Uterus (tissue), 4 donors: Measurements from ENCODE around the gene TRIO. TPM values are rescaled to one million over a fixed set of nuclear protein-coding genes. Genes with fewer than 3 reads are reported as not detected.

Experiments used
- DNase-seq, 2 donors: peaks; one replicate each; pipeline ENCODE4 v3.0.0-alpha.2; 2019 to 2020
- H3K27ac ChIP-seq, 2 donors: fragments of 200-600 bp; sonication (generic); 1 replicate in 1 of 2; 2 replicates in 1 of 2; pipeline ENCODE4 v1.5.1; 2016 to 2018
- H3K27me3 ChIP-seq, 2 donors: fragments of 200-600 bp; sonication (generic); one replicate each; pipeline ENCODE4 v1.5.1; 2018 to 2019; ENCODE audit warnings: control low read depth in 1 of 2
- H3K36me3 ChIP-seq, 2 donors: fragments of 200-600 bp; sonication (generic); one replicate each; pipeline ENCODE4 v1.5.1; 2019; ENCODE audit warnings: control low read depth in 1 of 2
- H3K4me1 ChIP-seq, 2 donors: fragments of 200-600 bp; sonication (generic); one replicate each; pipeline ENCODE4 v1.5.1; 2018 to 2019; ENCODE audit warnings: control low read depth in 1 of 2
- H3K4me3 ChIP-seq, 2 donors: fragments of 200-600 bp; sonication (generic); 1 replicate in 1 of 2; 2 replicates in 1 of 2; pipeline ENCODE4 v1.5.1; 2018 to 2019; ENCODE audit warnings: mild to moderate bottlenecking in 1 of 2
- H3K9me3 ChIP-seq, 2 donors: fragments of 200-600 bp; sonication (generic); one replicate each; pipeline ENCODE4 v1.5.1; 2019; ENCODE audit warnings: control low read depth in 1 of 2
- POLR2A ChIP-seq, 2 donors: fragments of 450-650 bp; IDR thresholded peaks; one replicate each; pipeline ENCODE4 v1.6.1; 2016; ENCODE audit warnings: antibody characterized with exemption in 2 of 2, mild to moderate bottlenecking in 1 of 2, moderate library complexity in 1 of 2
- intact Hi-C: fragments of 100-400 bp; cut with DNase I; formaldehyde crosslinking; loops from one replicate; pipeline ENCODE4 v1.15.1; 2023; ENCODE audit warnings: low total_unique reads
- total RNA-seq, 4 donors: library from RNA; depleted of rRNA in 3 of 4; stranded (reverse); fragments of >200 nt in 3 of 4; gene quantifications; one replicate each; pipeline versions ENCODE4 v1.1.0 to v1.2.4, GENCODE V29; 2014 to 2023
- TF ChIP-seq, protein P1 (sequence below), 4 experiments: fragments of 200-600 bp in 2 of 4; fragments of 450-650 bp in 2 of 4; sonication (generic) in 2 of 4; IDR thresholded peaks; one replicate each; pipeline ENCODE4 v1.5.1; 2016 to 2019; ENCODE audit warnings: antibody characterized with exemption in 4 of 4, mild to moderate bottlenecking in 2 of 4, moderate library complexity in 1 of 4
- donor health status: DM: yes; HTN: yes; CAD: no.

TRIO gene
- total RNA-seq, 4 donors from 2014 or later, result 93.5 to 234 (median 207) TPM

DNA sequence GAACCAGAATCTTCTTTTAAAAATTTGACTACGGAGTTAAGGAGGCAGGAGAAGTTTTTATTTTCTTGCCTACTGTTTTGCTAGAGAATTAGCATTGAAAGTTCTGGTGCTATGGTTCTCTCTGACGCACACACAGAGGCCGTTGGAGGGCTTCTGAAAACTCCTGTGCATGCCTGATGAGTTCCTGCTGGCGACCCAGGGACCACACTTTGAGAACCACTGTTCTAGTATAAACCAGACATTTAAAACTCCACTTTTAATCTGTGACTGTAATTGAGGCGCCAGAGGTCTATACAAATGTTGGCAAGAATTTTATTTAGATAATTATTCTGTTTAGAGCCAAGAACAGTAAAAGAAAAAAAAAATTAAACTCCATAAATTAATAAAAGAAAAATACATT, 338.9 kb downstream of the TRIO start:
- intact Hi-C loops, result no loop called here
- Histone ChIP-seq H3K27ac (no peak overlapping the region), H3K9me3 (no peaks in the 10 kb centered on the region), H3K4me3 (no peak overlapping the region), H3K4me1 (no peaks in the 10 kb centered on the region), H3K27me3 (no peaks in the 10 kb centered on the region), H3K36me3 (no peaks in the 10 kb centered on the region)
- TF ChIP-seq, protein P1, sequence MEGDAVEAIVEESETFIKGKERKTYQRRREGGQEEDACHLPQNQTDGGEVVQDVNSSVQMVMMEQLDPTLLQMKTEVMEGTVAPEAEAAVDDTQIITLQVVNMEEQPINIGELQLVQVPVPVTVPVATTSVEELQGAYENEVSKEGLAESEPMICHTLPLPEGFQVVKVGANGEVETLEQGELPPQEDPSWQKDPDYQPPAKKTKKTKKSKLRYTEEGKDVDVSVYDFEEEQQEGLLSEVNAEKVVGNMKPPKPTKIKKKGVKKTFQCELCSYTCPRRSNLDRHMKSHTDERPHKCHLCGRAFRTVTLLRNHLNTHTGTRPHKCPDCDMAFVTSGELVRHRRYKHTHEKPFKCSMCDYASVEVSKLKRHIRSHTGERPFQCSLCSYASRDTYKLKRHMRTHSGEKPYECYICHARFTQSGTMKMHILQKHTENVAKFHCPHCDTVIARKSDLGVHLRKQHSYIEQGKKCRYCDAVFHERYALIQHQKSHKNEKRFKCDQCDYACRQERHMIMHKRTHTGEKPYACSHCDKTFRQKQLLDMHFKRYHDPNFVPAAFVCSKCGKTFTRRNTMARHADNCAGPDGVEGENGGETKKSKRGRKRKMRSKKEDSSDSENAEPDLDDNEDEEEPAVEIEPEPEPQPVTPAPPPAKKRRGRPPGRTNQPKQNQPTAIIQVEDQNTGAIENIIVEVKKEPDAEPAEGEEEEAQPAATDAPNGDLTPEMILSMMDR (IDR thresholded peaks at IDR 0.05), result no peak
- no peak for TF ChIP-seq POLR2A (IDR thresholded peaks at IDR 0.05)
- DNase-seq, result no peak

- intact Hi-C loops, result no loop called here
- Histone ChIP-seq H3K27ac (no peak overlapping the region), H3K4me3 (no peak overlapping the region), H3K36me3 (no peaks in the 10 kb centered on the region), H3K4me1 (no peaks in the 10 kb centered on the region), H3K27me3 (no peaks in the 10 kb centered on the region), H3K9me3 (no peaks in the 10 kb centered on the region)
- TF ChIP-seq, protein P1 (IDR thresholded peaks at IDR 0.05), result no peak
- TF ChIP-seq POLR2A (IDR thresholded peaks at IDR 0.05), result no peak
- DNase-seq, result no peak
Observed at GRCh38 chr5:14483504-14484157, 340.5 kb downstream of the TRIO start.

DNA sequence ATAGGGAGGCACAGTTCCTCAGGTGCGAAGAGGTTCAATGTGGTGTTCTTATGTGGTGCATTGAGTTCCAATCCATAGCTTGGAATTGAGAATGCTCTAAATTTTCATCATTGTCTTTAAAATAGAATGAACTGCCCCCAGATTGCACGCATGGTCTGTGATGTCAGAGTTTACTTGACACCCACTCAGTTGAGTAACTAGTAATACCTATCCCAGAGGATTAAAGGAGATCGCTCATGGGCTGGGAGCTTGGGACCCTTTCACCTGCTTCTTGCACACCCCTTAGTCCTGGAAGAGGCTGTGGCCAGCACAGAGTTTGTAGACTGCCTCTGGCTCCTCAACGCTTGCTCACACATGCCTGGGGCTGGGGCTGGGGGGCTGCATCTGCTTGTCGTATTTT, 343.3 kb downstream of the TRIO start:
- H3K4me1 ChIP-seq, result no peaks in the 10 kb centered on the region
- DNase-seq, result no peak
- H3K27ac ChIP-seq, result no peak overlapping the region
- H3K27me3 ChIP-seq, result no peaks in the 10 kb centered on the region
- H3K36me3 ChIP-seq, result no peaks in the 10 kb centered on the region
- intact Hi-C loops, result no loop called here
- no peaks in the 10 kb centered on the region for H3K9me3 ChIP-seq
- no peak for TF ChIP-seq POLR2A (IDR thresholded peaks at IDR 0.05)
- TF ChIP-seq, protein P1 (IDR thresholded peaks at IDR 0.05), result no peak
- H3K4me3 ChIP-seq, result no peak overlapping the region

GRCh38 chr5:14486996-14487896, 344.1 kb downstream of the TRIO start:
- Histone ChIP-seq H3K27ac (no peak overlapping the region), H3K4me3 (no peak overlapping the region), H3K36me3 (no peaks in the 10 kb centered on the region), H3K4me1 (no peaks in the 10 kb centered on the region), H3K27me3 (no peaks in the 10 kb centered on the region), H3K9me3 (no peaks in the 10 kb centered on the region)
- no peak for DNase-seq
- TF ChIP-seq, protein P1 (IDR thresholded peaks at IDR 0.05), result no peak
- intact Hi-C loops, result no loop called here

DNA sequence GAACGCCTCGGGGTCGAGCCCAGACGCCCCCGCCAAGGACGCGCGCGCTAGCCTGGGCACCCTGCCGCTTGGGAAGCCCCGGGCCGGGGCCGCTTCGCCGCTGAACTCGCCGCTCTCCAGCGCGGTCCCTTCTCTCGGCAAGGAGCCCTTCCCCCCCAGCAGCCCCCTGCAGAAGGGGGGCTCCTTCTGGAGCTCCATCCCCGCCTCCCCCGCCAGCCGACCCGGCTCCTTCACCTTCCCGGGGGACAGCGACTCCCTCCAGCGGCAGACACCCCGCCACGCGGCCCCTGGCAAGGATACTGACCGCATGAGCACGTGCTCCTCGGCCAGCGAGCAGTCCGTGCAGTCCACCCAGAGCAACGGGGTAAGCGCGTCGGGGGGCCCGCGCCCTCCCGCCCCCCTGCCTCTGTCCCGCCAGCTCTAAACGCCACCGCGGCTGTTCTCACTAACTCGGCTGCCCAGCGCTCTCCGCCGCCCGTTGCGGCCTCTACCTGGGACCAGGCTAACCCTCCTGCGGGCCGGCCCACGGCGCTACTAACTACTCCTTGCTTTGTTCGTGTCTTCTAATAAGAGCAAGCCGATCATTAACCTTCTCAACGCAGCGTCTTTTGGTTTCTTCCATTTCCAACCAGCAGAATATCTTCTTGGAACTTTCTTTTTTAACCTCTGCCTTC, 344.9 kb downstream of the TRIO start:
- Histone ChIP-seq H3K9me3 (no peaks in the 10 kb centered on the region), H3K4me1 (no peaks in the 10 kb centered on the region), H3K36me3 (no peaks in the 10 kb centered on the region), H3K27ac (no peak overlapping the region), H3K27me3 (no peaks in the 10 kb centered on the region), H3K4me3 (no peak overlapping the region)
- intact Hi-C loops, result no loop called here
- no peak for TF ChIP-seq POLR2A (IDR thresholded peaks at IDR 0.05)
- TF ChIP-seq, protein P1 (IDR thresholded peaks at IDR 0.05), result no peak
- no peak for DNase-seq
